ENCODE data around the gene VSIG1. TPM values are rescaled to one million over a fixed set of nuclear protein-coding genes. Genes with fewer than 3 reads are reported as not detected.

VSIG1 gene
- total RNA-seq, 3 donors from 2014 or later (not counting 1 experiment from before 2014, with no cell fraction given): 0.54 to 1.1 TPM; not detected in 1

DNA sequence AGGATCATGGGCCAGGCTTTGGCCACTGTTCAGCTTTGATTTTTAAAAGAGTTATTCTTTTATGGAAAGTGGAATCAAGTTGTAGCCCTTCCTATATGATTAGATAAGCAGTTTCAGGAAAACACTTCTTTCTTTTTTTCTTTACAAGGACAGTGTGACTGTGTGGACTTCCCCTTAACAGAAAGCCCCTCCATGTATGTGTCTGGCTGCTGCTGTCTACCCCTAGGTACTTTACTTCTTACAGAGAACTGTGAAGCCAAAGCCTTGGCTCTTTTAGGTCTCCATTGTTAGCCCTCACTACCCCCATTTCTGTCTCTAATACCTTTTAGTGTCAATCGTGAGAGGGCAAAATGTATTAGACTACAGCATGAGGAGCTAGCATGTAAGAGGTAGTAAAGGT is 19.1 kb downstream of the VSIG1 start:
- intact Hi-C loops (cut with micrococcal nuclease): no loop called here

GRCh38 chrX:108064613-108065012 is 19.7 kb downstream of the VSIG1 start:
- H3K4me3 ChIP-seq (ENCODE audit: low read length): no peak overlapping the region
- H3K27me3 ChIP-seq (ENCODE audit: control insufficient read depth, insufficient read depth, low read length): no peaks in the 10 kb centered on the region
- H3K9me3 ChIP-seq (ENCODE audit: control insufficient read depth, insufficient read depth, low read length): no peaks in the 10 kb centered on the region
- Mint-ChIP-seq H3K9me3 (no peaks in the 10 kb centered on the region), H3K27me3 (ENCODE audit: low read depth in 2 of 2) (peaks cover 5 to 49% of the 10 kb centered on the region in 2 donors), H3K4me3 (no peak overlapping the region), H3K27ac (no peak overlapping the region), H3K4me1 (no peaks in the 10 kb centered on the region), H3K36me3 (no peaks in the 10 kb centered on the region)
- H3K36me3 ChIP-seq (ENCODE audit: control insufficient read depth, insufficient read depth, low read length): no peaks in the 10 kb centered on the region
- TF ChIP-seq, protein P1, sequence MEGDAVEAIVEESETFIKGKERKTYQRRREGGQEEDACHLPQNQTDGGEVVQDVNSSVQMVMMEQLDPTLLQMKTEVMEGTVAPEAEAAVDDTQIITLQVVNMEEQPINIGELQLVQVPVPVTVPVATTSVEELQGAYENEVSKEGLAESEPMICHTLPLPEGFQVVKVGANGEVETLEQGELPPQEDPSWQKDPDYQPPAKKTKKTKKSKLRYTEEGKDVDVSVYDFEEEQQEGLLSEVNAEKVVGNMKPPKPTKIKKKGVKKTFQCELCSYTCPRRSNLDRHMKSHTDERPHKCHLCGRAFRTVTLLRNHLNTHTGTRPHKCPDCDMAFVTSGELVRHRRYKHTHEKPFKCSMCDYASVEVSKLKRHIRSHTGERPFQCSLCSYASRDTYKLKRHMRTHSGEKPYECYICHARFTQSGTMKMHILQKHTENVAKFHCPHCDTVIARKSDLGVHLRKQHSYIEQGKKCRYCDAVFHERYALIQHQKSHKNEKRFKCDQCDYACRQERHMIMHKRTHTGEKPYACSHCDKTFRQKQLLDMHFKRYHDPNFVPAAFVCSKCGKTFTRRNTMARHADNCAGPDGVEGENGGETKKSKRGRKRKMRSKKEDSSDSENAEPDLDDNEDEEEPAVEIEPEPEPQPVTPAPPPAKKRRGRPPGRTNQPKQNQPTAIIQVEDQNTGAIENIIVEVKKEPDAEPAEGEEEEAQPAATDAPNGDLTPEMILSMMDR (IDR thresholded peaks at IDR 0.05): no peak
- whole genome bisulfite sequencing (ENCODE audit: insufficient coverage): 93% methylated on average over 2 of the region's 2 CpGs
- DNase-seq (no peak), ATAC-seq (no peak)
- intact Hi-C loops (cut with micrococcal nuclease): no loop called here
- H3K4me1 ChIP-seq (ENCODE audit: control insufficient read depth, insufficient read depth, low read length): no peaks in the 10 kb centered on the region
- H3K27ac ChIP-seq (ENCODE audit: low read length): no peak overlapping the region

More for the DNA sequence above, 19.1 kb downstream of the VSIG1 start:
- Histone ChIP-seq H3K27me3 (ENCODE audit: control insufficient read depth, insufficient read depth, low read length) (no peaks in the 10 kb centered on the region), H3K27ac (ENCODE audit: low read length) (no peak overlapping the region), H3K4me3 (ENCODE audit: low read length) (no peak overlapping the region), H3K4me1 (ENCODE audit: control insufficient read depth, insufficient read depth, low read length) (no peaks in the 10 kb centered on the region), H3K9me3 (ENCODE audit: control insufficient read depth, insufficient read depth, low read length) (no peaks in the 10 kb centered on the region), H3K36me3 (ENCODE audit: control insufficient read depth, insufficient read depth, low read length) (no peaks in the 10 kb centered on the region)
- no peak for DNase-seq
- Mint-ChIP-seq H3K36me3 (no peaks in the 10 kb centered on the region), H3K4me1 (no peaks in the 10 kb centered on the region), H3K4me3 (no peak overlapping the region), H3K27me3 (ENCODE audit: low read depth in 2 of 2) (peaks cover 0 to 49% of the 10 kb centered on the region in 2 donors), H3K9me3 (no peaks in the 10 kb centered on the region), H3K27ac (no peak overlapping the region)
- no CpG with 5 or more reads among the region's 1 CpG for WGBS (ENCODE audit: insufficient coverage)
- TF ChIP-seq, protein P1 (IDR thresholded peaks at IDR 0.05): no peak
- ATAC-seq: no peak

- Histone ChIP-seq H3K27me3 (ENCODE audit: control insufficient read depth, insufficient read depth, low read length) (no peaks in the 10 kb centered on the region), H3K27ac (ENCODE audit: low read length) (no peak overlapping the region), H3K9me3 (ENCODE audit: control insufficient read depth, insufficient read depth, low read length) (no peaks in the 10 kb centered on the region), H3K36me3 (ENCODE audit: control insufficient read depth, insufficient read depth, low read length) (no peaks in the 10 kb centered on the region), H3K4me1 (ENCODE audit: control insufficient read depth, insufficient read depth, low read length) (no peaks in the 10 kb centered on the region), H3K4me3 (ENCODE audit: low read length) (no peak overlapping the region)
- no peak for ATAC-seq
- H3K9me3 Mint-ChIP-seq: no peaks in the 10 kb centered on the region
- 60% methylated on average over 1 of the region's 1 CpG for WGBS (ENCODE audit: insufficient coverage)
- no peaks in the 10 kb centered on the region for H3K4me1 Mint-ChIP-seq
- H3K27me3 Mint-ChIP-seq (ENCODE audit: low read depth in 2 of 2): peaks cover 7 to 40% of the 10 kb centered on the region in 2 donors
- DNase-seq: no peak
- H3K27ac Mint-ChIP-seq: no peak overlapping the region
- intact Hi-C loops (cut with micrococcal nuclease): no loop called here
- TF ChIP-seq, protein P1 (IDR thresholded peaks at IDR 0.05): no peak
- no peak overlapping the region for H3K4me3 Mint-ChIP-seq
- H3K36me3 Mint-ChIP-seq: no peaks in the 10 kb centered on the region
Measured at GRCh38 chrX:108068121-108068520, 23.3 kb downstream of the VSIG1 start.

- no peak overlapping the region for H3K4me3 ChIP-seq (ENCODE audit: low read length)
- H3K4me3 Mint-ChIP-seq: no peak overlapping the region
- H3K36me3 ChIP-seq (ENCODE audit: control insufficient read depth, insufficient read depth, low read length): no peaks in the 10 kb centered on the region
- H3K27me3 ChIP-seq (ENCODE audit: control insufficient read depth, insufficient read depth, low read length): no peaks in the 10 kb centered on the region
- no peaks in the 10 kb centered on the region for H3K4me1 ChIP-seq (ENCODE audit: control insufficient read depth, insufficient read depth, low read length)
- TF ChIP-seq, protein P1 (IDR thresholded peaks at IDR 0.05): no peak
- no peak overlapping the region for H3K27ac Mint-ChIP-seq
- ATAC-seq (no peak), DNase-seq (no peak)
- H3K27ac ChIP-seq (ENCODE audit: low read length): no peak overlapping the region
- H3K27me3 Mint-ChIP-seq (ENCODE audit: low read depth in 2 of 2): peaks cover 11 to 34% of the 10 kb centered on the region in 2 donors
- intact Hi-C loops (cut with micrococcal nuclease): no loop called here
- H3K9me3 Mint-ChIP-seq: no peaks in the 10 kb centered on the region
- no peaks in the 10 kb centered on the region for H3K4me1 Mint-ChIP-seq
- no peaks in the 10 kb centered on the region for H3K36me3 Mint-ChIP-seq
- 50% methylated on average over 3 of the region's 4 CpGs for WGBS (ENCODE audit: insufficient coverage)
- no peaks in the 10 kb centered on the region for H3K9me3 ChIP-seq (ENCODE audit: control insufficient read depth, insufficient read depth, low read length)
Measured at GRCh38 chrX:108070891-108071290, 26.0 kb downstream of the VSIG1 start.
